Measurements from ENCODE around the gene SYTL5.

Gene SYTL5

GRCh38 chrX:38018766-38019425, 12.5 kb downstream of the SYTL5 start:
- in situ Hi-C loops (cut with MboI; ENCODE audit: low sequenced_read_pairs): no loop called here

- in situ Hi-C loops (cut with MboI; ENCODE audit: low sequenced_read_pairs): no loop called here
Observed at GRCh38 chrX:38028300-38028699, 21.9 kb downstream of the SYTL5 start.

GRCh38 chrX:38036466-38036865, 30.1 kb downstream of the SYTL5 start:
- in situ Hi-C loops (cut with MboI; ENCODE audit: low sequenced_read_pairs): no loop called here

- in situ Hi-C loops (cut with MboI; ENCODE audit: low sequenced_read_pairs): no loop called here
Observed at GRCh38 chrX:38038501-38038900, 32.1 kb downstream of the SYTL5 start.

- in situ Hi-C loops (cut with MboI; ENCODE audit: low sequenced_read_pairs): no loop called here
Observed at GRCh38 chrX:38041237-38041636, 34.9 kb downstream of the SYTL5 start.

GRCh38 chrX:38044701-38045100, 38.3 kb downstream of the SYTL5 start:
- in situ Hi-C loops (cut with MboI; ENCODE audit: low sequenced_read_pairs): no loop called here

- in situ Hi-C loops (cut with MboI; ENCODE audit: low sequenced_read_pairs): no loop called here
Observed at GRCh38 chrX:38045538-38046096, 39.3 kb downstream of the SYTL5 start.

GRCh38 chrX:38048886-38049285, 42.5 kb downstream of the SYTL5 start:
- in situ Hi-C loops (cut with MboI; ENCODE audit: low sequenced_read_pairs): no loop called here

- in situ Hi-C loops (cut with MboI; ENCODE audit: low sequenced_read_pairs): no loop called here
Observed at GRCh38 chrX:38050806-38051205, 44.5 kb downstream of the SYTL5 start.

- in situ Hi-C loops (cut with MboI; ENCODE audit: low sequenced_read_pairs): no loop called here
Observed at GRCh38 chrX:38052096-38052495, 45.7 kb downstream of the SYTL5 start.

- in situ Hi-C loops (cut with MboI; ENCODE audit: low sequenced_read_pairs): no loop called here
Observed at GRCh38 chrX:38055170-38055847, 49.0 kb downstream of the SYTL5 start.

- in situ Hi-C loops (cut with MboI; ENCODE audit: low sequenced_read_pairs): no loop called here
Observed at GRCh38 chrX:38060331-38060878, 54.1 kb downstream of the SYTL5 start.

- in situ Hi-C loops (cut with MboI; ENCODE audit: low sequenced_read_pairs): no loop called here
Observed at GRCh38 chrX:38061335-38061734, 55.0 kb downstream of the SYTL5 start.

- in situ Hi-C loops (cut with MboI; ENCODE audit: low sequenced_read_pairs): no loop called here
Observed at GRCh38 chrX:38066934-38067333, 60.6 kb downstream of the SYTL5 start.

GRCh38 chrX:38069273-38069672, 62.9 kb downstream of the SYTL5 start:
- in situ Hi-C loops (cut with MboI; ENCODE audit: low sequenced_read_pairs): no loop called here

- in situ Hi-C loops (cut with MboI; ENCODE audit: low sequenced_read_pairs): no loop called here
Observed at GRCh38 chrX:38069991-38070390, 63.6 kb downstream of the SYTL5 start.

GRCh38 chrX:38079463-38079862, 73.1 kb downstream of the SYTL5 start:
- in situ Hi-C loops (cut with MboI; ENCODE audit: low sequenced_read_pairs): no loop called here

- in situ Hi-C loops (cut with MboI; ENCODE audit: low sequenced_read_pairs): no loop called here
Observed at GRCh38 chrX:38080808-38081207, 74.5 kb downstream of the SYTL5 start.

GRCh38 chrX:38081909-38082308, 75.6 kb downstream of the SYTL5 start:
- in situ Hi-C loops (cut with MboI; ENCODE audit: low sequenced_read_pairs): no loop called here

- in situ Hi-C loops (cut with MboI; ENCODE audit: low sequenced_read_pairs): no loop called here
Observed at GRCh38 chrX:38082309-38082708, 76.0 kb downstream of the SYTL5 start.

- in situ Hi-C loops (cut with MboI; ENCODE audit: low sequenced_read_pairs): no loop called here
Observed at GRCh38 chrX:38085813-38086212, 79.5 kb downstream of the SYTL5 start.
